ENCODE results near the gene P2RY14. TPM values are rescaled to one million over a fixed set of nuclear protein-coding genes. Genes with fewer than 3 reads are reported as not detected.

Gene P2RY14
- total and polyA plus RNA-seq, 10 of the 15 experiments (the other 5 are each of a cell fraction or from before 2014, with no cell fraction given): 0.06 to 0.37 (median 0.28) TPM; not detected in 7

- TF ChIP-seq JUND (IDR thresholded peaks at IDR 0.05; ENCODE audit: low read depth, low read length) (no peak), ZNF592 (IDR thresholded peaks at IDR 0.05) (no peak), RUNX3 (IDR thresholded peaks at IDR 0.05; ENCODE audit: low read length) (no peak), EED (IDR thresholded peaks at IDR 0.05; ENCODE audit: low read depth) (no peak), YY1 (IDR thresholded peaks at IDR 0.05; ENCODE audit: low read depth, low read length) (no peak), KLF5 (IDR thresholded peaks at IDR 0.05; ENCODE audit: partially characterized antibody) (no peak), POLR2A (IDR thresholded peaks at IDR 0.05; ENCODE audit: low read depth, low read length) (no peak), ATF2 (IDR thresholded peaks at IDR 0.05; ENCODE audit: low read length) (no peak), EGR1 (IDR thresholded peaks at IDR 0.05; ENCODE audit: borderline replicate concordance in 1 of 2, low read depth in 2 of 2, low read length in 2 of 2) (no peak), SRF (IDR thresholded peaks at IDR 0.05; ENCODE audit: low read depth in 2 of 2, low read length in 2 of 2) (no peak), CHD4 (IDR thresholded peaks at IDR 0.05) (no peak)
- TF ChIP-seq, protein P1, sequence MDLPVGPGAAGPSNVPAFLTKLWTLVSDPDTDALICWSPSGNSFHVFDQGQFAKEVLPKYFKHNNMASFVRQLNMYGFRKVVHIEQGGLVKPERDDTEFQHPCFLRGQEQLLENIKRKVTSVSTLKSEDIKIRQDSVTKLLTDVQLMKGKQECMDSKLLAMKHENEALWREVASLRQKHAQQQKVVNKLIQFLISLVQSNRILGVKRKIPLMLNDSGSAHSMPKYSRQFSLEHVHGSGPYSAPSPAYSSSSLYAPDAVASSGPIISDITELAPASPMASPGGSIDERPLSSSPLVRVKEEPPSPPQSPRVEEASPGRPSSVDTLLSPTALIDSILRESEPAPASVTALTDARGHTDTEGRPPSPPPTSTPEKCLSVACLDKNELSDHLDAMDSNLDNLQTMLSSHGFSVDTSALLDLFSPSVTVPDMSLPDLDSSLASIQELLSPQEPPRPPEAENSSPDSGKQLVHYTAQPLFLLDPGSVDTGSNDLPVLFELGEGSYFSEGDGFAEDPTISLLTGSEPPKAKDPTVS (IDR thresholded peaks at IDR 0.05; ENCODE audit: low read depth, low read length): no peak
- TF ChIP-seq, protein P2, sequence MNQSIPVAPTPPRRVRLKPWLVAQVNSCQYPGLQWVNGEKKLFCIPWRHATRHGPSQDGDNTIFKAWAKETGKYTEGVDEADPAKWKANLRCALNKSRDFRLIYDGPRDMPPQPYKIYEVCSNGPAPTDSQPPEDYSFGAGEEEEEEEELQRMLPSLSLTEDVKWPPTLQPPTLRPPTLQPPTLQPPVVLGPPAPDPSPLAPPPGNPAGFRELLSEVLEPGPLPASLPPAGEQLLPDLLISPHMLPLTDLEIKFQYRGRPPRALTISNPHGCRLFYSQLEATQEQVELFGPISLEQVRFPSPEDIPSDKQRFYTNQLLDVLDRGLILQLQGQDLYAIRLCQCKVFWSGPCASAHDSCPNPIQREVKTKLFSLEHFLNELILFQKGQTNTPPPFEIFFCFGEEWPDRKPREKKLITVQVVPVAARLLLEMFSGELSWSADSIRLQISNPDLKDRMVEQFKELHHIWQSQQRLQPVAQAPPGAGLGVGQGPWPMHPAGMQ (IDR thresholded peaks at IDR 0.05; ENCODE audit: borderline replicate concordance): no peak
These were observed 31.2 kb upstream of the P2RY14 start (continued) for GRCh38 chr3:151309566-151309965.

Measured in GM12878 (cell line).